H9 (cell line): ENCODE measurements around the gene MYO10. TPM values are rescaled to one million over a fixed set of nuclear protein-coding genes. Genes with fewer than 3 reads are reported as not detected.
A peak's percentile ranks its signal among the peaks of the same experiment; 100 is the strongest.

Source experiments
- DNase-seq: peaks from one replicate; pipeline ENCODE4 v3.0.0-alpha.2; 2017
- H2AFZ ChIP-seq: one replicate; pipeline ENCODE4 v1.6.1; 2013; ENCODE audit warnings: mild to moderate bottlenecking, low read length, control low read depth, moderate library complexity
- H2AK5ac ChIP-seq: 2 replicates; pipeline ENCODE4 v1.6.1; 2013; ENCODE audit warnings: low read length, control low read depth, mixed read lengths; ENCODE audit not compliant: insufficient read length
- H2BK120ac ChIP-seq: one replicate; pipeline ENCODE4 v1.6.1; 2013; ENCODE audit warnings: low read depth, mild to moderate bottlenecking, low read length, control low read depth, inconsistent platforms; ENCODE audit not compliant: poor library complexity, severe bottlenecking
- H2BK12ac ChIP-seq: 2 replicates; pipeline ENCODE4 v1.6.1; 2013; ENCODE audit warnings: low read length, control low read depth, mixed read lengths, low read depth; ENCODE audit not compliant: insufficient read length
- H2BK15ac ChIP-seq: 2 replicates; pipeline ENCODE4 v1.6.1; 2013; ENCODE audit warnings: low read depth, low read length, control low read depth
- H2BK20ac ChIP-seq: one replicate; pipeline ENCODE4 v1.6.1; 2013; ENCODE audit warnings: low read depth, mild to moderate bottlenecking, low read length, control low read depth, inconsistent platforms; ENCODE audit not compliant: poor library complexity, severe bottlenecking
- H2BK5ac ChIP-seq: 2 replicates; pipeline ENCODE4 v1.6.1; 2013; ENCODE audit warnings: low read length, control low read depth, mixed read lengths; ENCODE audit not compliant: insufficient read length
- H3K14ac ChIP-seq: 2 replicates; pipeline ENCODE4 v1.6.1; 2013; ENCODE audit warnings: low read length, control low read depth; ENCODE audit not compliant: insufficient read depth
- H3K18ac ChIP-seq: 2 replicates; pipeline ENCODE4 v1.6.1; 2013; ENCODE audit warnings: low read depth, mild to moderate bottlenecking, mixed read lengths, low read length, control low read depth; ENCODE audit not compliant: insufficient read length
- H3K23ac ChIP-seq: 2 replicates; pipeline ENCODE4 v1.6.1; 2013; ENCODE audit warnings: low read length, control low read depth, mixed read lengths, low read depth; ENCODE audit not compliant: insufficient read length
- H3K23me2 ChIP-seq: 2 replicates; pipeline ENCODE4 v1.6.1; 2013; ENCODE audit warnings: low read depth, mild to moderate bottlenecking, mixed read lengths, low read length, control low read depth; ENCODE audit not compliant: insufficient read length, poor library complexity, severe bottlenecking
- H3K27ac ChIP-seq: 2 replicates; pipeline ENCODE4 v1.5.1; 2013; ENCODE audit warnings: low read length, control low read depth, mixed read lengths, low read depth; ENCODE audit not compliant: insufficient read length
- H3K27me3 ChIP-seq: 2 replicates; pipeline ENCODE4 v1.6.1; 2013; ENCODE audit warnings: low read length, control low read depth, inconsistent platforms; ENCODE audit not compliant: insufficient read depth
- H3K4ac ChIP-seq: 2 replicates; pipeline ENCODE4 v1.6.1; 2013; ENCODE audit warnings: low read depth, mild to moderate bottlenecking, control low read depth, inconsistent platforms, low read length, moderate library complexity
- H3K4me1 ChIP-seq: 2 replicates; pipeline ENCODE4 v1.6.1; 2013; ENCODE audit warnings: low read length, control low read depth, inconsistent platforms; ENCODE audit not compliant: insufficient read depth
- H3K4me2 ChIP-seq: 2 replicates; pipeline ENCODE4 v1.6.1; 2013; ENCODE audit warnings: low read length, control low read depth, mixed read lengths; ENCODE audit not compliant: insufficient read length, insufficient read depth
- H3K56ac ChIP-seq: 2 replicates; pipeline ENCODE4 v1.6.1; 2013; ENCODE audit warnings: low read depth, mild to moderate bottlenecking, mixed read lengths, low read length, control low read depth; ENCODE audit not compliant: insufficient read length
- H3K79me1 ChIP-seq: 2 replicates; pipeline ENCODE4 v1.6.1; 2013; ENCODE audit warnings: low read depth, mild to moderate bottlenecking, moderate library complexity, low read length, control low read depth, inconsistent platforms; ENCODE audit not compliant: insufficient read depth, poor library complexity, severe bottlenecking
- H3K79me2 ChIP-seq: 2 replicates; pipeline ENCODE4 v1.6.1; 2013; ENCODE audit warnings: low read length, control low read depth, inconsistent platforms; ENCODE audit not compliant: insufficient read depth
- H3K9ac ChIP-seq: 2 replicates; pipeline ENCODE4 v1.6.1; 2013; ENCODE audit warnings: low read length, control low read depth, mixed read lengths; ENCODE audit not compliant: insufficient read length; ENCODE audit errors: extremely low read depth
- H3K9me3 ChIP-seq: one replicate; pipeline ENCODE4 v1.6.1; 2013; ENCODE audit warnings: low read depth, low read length, inconsistent platforms; ENCODE audit not compliant: control insufficient read depth
- H3T11ph ChIP-seq: one replicate; pipeline ENCODE4 v1.6.1; 2013; ENCODE audit warnings: mild to moderate bottlenecking, low read length, control low read depth, inconsistent platforms
- H4K20me1 ChIP-seq: one replicate; pipeline ENCODE4 v1.6.1; 2013; ENCODE audit not compliant: control insufficient read depth, insufficient read length, insufficient read depth
- H4K5ac ChIP-seq: 2 replicates; pipeline ENCODE4 v1.6.1; 2013; ENCODE audit warnings: low read depth, mild to moderate bottlenecking, mixed read lengths, low read length, control low read depth; ENCODE audit not compliant: insufficient read length
- H4K8ac ChIP-seq: replicated peaks from 2 replicates; pipeline ENCODE4 v1.6.1; 2013; ENCODE audit warnings: low read length, control low read depth, mixed read lengths, low read depth; ENCODE audit not compliant: insufficient read length
- H4K91ac ChIP-seq: 2 replicates; pipeline ENCODE4 v1.6.1; 2013; ENCODE audit warnings: low read depth, mild to moderate bottlenecking, moderate library complexity, mixed read lengths, low read length, control low read depth; ENCODE audit not compliant: insufficient read length
- H3K27ac Mint-ChIP-seq, 3 experiments: 2 replicates in 2 of 3; 3 replicates in 1 of 3; pipeline ENCODE4 v1.8.0; 2020 to 2021; ENCODE audit warnings: mixed read lengths in 3 of 3, mild to moderate bottlenecking in 1 of 3, moderate library complexity in 1 of 3
- H3K27me3 Mint-ChIP-seq: 2 replicates; pipeline ENCODE4 v1.8.0; 2021; ENCODE audit warnings: low read depth, mild to moderate bottlenecking, moderate library complexity, mixed read lengths
- H3K36me3 Mint-ChIP-seq, 3 experiments: 2 replicates in 2 of 3; 3 replicates in 1 of 3; pipeline ENCODE4 v1.8.0; 2020 to 2021; ENCODE audit warnings: low read depth in 3 of 3, mixed read lengths in 3 of 3; ENCODE audit not compliant: insufficient read depth in 1 of 3
- H3K4me1 Mint-ChIP-seq, 2 experiments: 2 replicates each; pipeline ENCODE4 v1.8.0; 2020; ENCODE audit warnings: mixed read lengths in 2 of 2
- H3K4me3 Mint-ChIP-seq, 2 experiments: 2 replicates in 1 of 2; 3 replicates in 1 of 2; pipeline ENCODE4 v1.8.0; 2020 to 2021; ENCODE audit warnings: mild to moderate bottlenecking in 2 of 2, mixed read lengths in 2 of 2, moderate library complexity in 1 of 2
- H3K9me3 Mint-ChIP-seq, 2 experiments: 2 replicates in 1 of 2; 3 replicates in 1 of 2; pipeline ENCODE4 v1.8.0; 2020; ENCODE audit warnings: mild to moderate bottlenecking in 2 of 2, mixed read lengths in 2 of 2, moderate library complexity in 1 of 2
- WGBS: extraction: QIAGEN DNeasy Blood & Tissue Kit; methylation state at CpG from one replicate; pipeline ENCODE4 v1.1.7; 2013; ENCODE audit warnings: missing lambda C conversion rate, low lambda C conversion rate, mixed read lengths; ENCODE audit not compliant: insufficient read length; ENCODE audit errors: extremely low coverage; 5-methylcytosine and 5-hydroxymethylcytosine counted together
- total RNA-seq: library from RNA; stranded (reverse); gene quantifications from 2 replicates; pipeline ENCODE4 v1.2.1, GENCODE V29; 2021
- TF ChIP-seq, protein P1 (sequence below): fragments of 200-600 bp; sonication (generic); conservative IDR thresholded peaks from 3 replicates; pipeline ENCODE4 v1.8.0; 2021; ENCODE audit warnings: antibody characterized with exemption, mild to moderate bottlenecking

Gene MYO10
- total RNA-seq, 1 experiment from 2014 or later: 127 TPM

DNA sequence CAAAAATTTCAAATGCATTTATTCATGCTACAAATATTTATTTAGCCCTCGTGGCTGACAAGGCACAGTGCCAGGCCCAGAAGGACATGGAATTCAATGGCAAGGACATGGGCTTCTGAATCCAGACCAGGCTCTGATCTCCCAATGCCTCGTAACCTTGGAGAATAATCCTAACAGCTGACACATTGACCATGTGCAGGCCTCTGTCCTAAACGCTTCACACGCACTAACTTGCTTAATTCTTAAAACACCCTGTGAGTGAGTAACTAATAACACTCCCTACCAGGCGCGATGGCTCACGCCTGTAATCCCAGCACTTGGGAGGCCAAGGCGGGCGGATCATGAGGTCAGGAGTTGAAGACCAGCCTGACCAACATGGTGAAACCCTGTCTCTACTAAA, 33.2 kb downstream of the MYO10 start:
- H2BK15ac ChIP-seq: no peak overlapping the region
- no peak overlapping the region for H3K23ac ChIP-seq
- no peak overlapping the region for H2BK120ac ChIP-seq
- no peaks in the 10 kb centered on the region for H3K27me3 ChIP-seq
- no peak overlapping the region for H4K8ac ChIP-seq
- no peaks in the 10 kb centered on the region for H3K79me1 ChIP-seq
- H3K79me2 ChIP-seq: peaks cover 6% of the 10 kb centered on the region; the same call in 1 of the 2 replicates
- H3K27ac ChIP-seq: no peak overlapping the region
- Mint-ChIP-seq H3K36me3 (0 out of 7 replicates have a peak, but pooled peaks cover 0 to 3% (median 0%) of the 10 kb centered on the region in 3 experiments), H3K27ac (no peak overlapping the region), H3K4me1 (peaks cover 30 to 42% of the 10 kb centered on the region in 2 experiments), H3K4me3 (no peak overlapping the region), H3K27me3 (no peaks in the 10 kb centered on the region), H3K9me3 (no peaks in the 10 kb centered on the region; a peak in 1 of 5 replicates)
- H4K20me1 ChIP-seq: no peaks in the 10 kb centered on the region
- no peak overlapping the region for H3K9ac ChIP-seq
- peaks cover 10% of the 10 kb centered on the region; the same call in 1 of the 2 replicates for H3K4me1 ChIP-seq
- H3T11ph ChIP-seq: peak overlapping the region; percentile 9
- H3K23me2 ChIP-seq: no peaks in the 10 kb centered on the region
- TF ChIP-seq, protein P1, sequence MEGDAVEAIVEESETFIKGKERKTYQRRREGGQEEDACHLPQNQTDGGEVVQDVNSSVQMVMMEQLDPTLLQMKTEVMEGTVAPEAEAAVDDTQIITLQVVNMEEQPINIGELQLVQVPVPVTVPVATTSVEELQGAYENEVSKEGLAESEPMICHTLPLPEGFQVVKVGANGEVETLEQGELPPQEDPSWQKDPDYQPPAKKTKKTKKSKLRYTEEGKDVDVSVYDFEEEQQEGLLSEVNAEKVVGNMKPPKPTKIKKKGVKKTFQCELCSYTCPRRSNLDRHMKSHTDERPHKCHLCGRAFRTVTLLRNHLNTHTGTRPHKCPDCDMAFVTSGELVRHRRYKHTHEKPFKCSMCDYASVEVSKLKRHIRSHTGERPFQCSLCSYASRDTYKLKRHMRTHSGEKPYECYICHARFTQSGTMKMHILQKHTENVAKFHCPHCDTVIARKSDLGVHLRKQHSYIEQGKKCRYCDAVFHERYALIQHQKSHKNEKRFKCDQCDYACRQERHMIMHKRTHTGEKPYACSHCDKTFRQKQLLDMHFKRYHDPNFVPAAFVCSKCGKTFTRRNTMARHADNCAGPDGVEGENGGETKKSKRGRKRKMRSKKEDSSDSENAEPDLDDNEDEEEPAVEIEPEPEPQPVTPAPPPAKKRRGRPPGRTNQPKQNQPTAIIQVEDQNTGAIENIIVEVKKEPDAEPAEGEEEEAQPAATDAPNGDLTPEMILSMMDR: no peak
- no peak overlapping the region for H3K4me2 ChIP-seq
- H2BK20ac ChIP-seq: no peak overlapping the region
- no peak overlapping the region for H3K56ac ChIP-seq
- no peak overlapping the region for H3K18ac ChIP-seq
- H2BK12ac ChIP-seq: no peak overlapping the region
- no peak overlapping the region; the same call in 1 of the 2 replicates for H3K14ac ChIP-seq
- H2AK5ac ChIP-seq: no peak overlapping the region
- no peak overlapping the region for H2BK5ac ChIP-seq
- WGBS: no CpG with 5 or more reads among the region's 9 CpGs
- H4K91ac ChIP-seq: no peak overlapping the region
- DNase-seq: no peak
- H3K4ac ChIP-seq: no peak overlapping the region
- H4K5ac ChIP-seq: no peak overlapping the region
- no peak overlapping the region for H2AFZ ChIP-seq
- no peaks in the 10 kb centered on the region for H3K9me3 ChIP-seq
